ENCODE measurements around the gene FAAP100. TPM values are rescaled to one million over a fixed set of nuclear protein-coding genes. Genes with fewer than 3 reads are reported as not detected.

FAAP100 gene
- polyA plus RNA-seq, 1 donor: 26.9 TPM

GRCh38 chr17:81546906-81547613 lies 5.1 kb downstream of the FAAP100 start:
- no peak overlapping the region for H3K4me3 ChIP-seq (ENCODE audit: low read length)
- no peaks in the 10 kb centered on the region for H3K4me1 ChIP-seq (ENCODE audit: control insufficient read depth, insufficient read depth, low read length)
- no peaks in the 10 kb centered on the region for H3K27me3 ChIP-seq (ENCODE audit: control insufficient read depth, insufficient read depth, low read length)
- no peak for DNase-seq
- WGBS (ENCODE audit: insufficient coverage, low lambda C conversion rate): no CpG with 5 or more reads among the region's 36 CpGs
- no peak overlapping the region for H3K27ac ChIP-seq (ENCODE audit: low read length)
- H3K9me3 ChIP-seq (ENCODE audit: control insufficient read depth, low read depth, low read length): peaks cover 4% of the 10 kb centered on the region
- H3K36me3 ChIP-seq (ENCODE audit: control insufficient read depth, insufficient read depth, low read length): peaks cover 78% of the 10 kb centered on the region

DNA sequence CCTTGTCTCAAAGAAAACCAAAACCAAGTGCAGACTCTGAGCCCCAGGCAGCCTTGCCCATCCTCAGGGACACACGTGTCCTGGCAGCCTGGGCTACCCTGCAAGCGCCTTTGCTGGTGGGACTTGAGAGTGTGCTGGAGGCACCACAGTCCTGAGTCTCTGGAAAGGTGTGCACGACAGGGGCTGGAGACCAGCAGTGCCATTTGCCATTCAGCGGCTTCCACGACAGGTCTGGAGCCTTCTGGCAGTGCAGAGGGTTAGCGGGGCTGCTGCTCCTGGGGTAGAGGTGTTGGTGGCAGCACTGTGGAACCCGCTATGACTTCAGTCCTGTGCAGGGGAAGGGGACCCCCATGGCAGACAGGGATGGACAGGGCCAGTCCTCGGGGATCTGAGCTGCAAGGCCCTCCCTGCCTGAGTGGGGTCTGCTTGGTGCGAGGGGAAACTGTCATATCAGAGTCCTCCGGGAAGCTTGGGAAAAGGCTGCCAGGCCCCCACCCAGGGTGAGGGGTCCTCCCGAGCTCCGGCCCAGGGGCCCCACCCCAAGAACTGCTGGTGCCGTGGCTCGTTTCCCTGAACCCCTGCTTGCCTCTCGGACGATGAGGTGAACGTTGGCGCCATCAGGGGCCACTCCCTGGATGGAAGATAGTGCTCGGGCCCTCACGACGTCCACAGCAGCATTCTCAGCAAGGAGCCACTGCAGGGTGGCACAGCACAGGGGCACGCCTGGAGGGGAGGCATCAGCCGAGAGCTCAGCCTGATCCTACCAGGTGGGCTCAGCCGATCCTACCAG lies 6.8 kb downstream of the FAAP100 start:
- Histone ChIP-seq H3K4me1 (ENCODE audit: control insufficient read depth, insufficient read depth, low read length) (no peaks in the 10 kb centered on the region), H3K4me3 (ENCODE audit: low read length) (no peak overlapping the region), H3K36me3 (ENCODE audit: control insufficient read depth, insufficient read depth, low read length) (peaks cover 87% of the 10 kb centered on the region), H3K9me3 (ENCODE audit: control insufficient read depth, low read depth, low read length) (peaks cover 3% of the 10 kb centered on the region), H3K27me3 (ENCODE audit: control insufficient read depth, insufficient read depth, low read length) (no peaks in the 10 kb centered on the region), H3K27ac (ENCODE audit: low read length) (no peak overlapping the region)
- no peak for DNase-seq
- WGBS (ENCODE audit: insufficient coverage, low lambda C conversion rate): no CpG with 5 or more reads among the region's 24 CpGs

DNA sequence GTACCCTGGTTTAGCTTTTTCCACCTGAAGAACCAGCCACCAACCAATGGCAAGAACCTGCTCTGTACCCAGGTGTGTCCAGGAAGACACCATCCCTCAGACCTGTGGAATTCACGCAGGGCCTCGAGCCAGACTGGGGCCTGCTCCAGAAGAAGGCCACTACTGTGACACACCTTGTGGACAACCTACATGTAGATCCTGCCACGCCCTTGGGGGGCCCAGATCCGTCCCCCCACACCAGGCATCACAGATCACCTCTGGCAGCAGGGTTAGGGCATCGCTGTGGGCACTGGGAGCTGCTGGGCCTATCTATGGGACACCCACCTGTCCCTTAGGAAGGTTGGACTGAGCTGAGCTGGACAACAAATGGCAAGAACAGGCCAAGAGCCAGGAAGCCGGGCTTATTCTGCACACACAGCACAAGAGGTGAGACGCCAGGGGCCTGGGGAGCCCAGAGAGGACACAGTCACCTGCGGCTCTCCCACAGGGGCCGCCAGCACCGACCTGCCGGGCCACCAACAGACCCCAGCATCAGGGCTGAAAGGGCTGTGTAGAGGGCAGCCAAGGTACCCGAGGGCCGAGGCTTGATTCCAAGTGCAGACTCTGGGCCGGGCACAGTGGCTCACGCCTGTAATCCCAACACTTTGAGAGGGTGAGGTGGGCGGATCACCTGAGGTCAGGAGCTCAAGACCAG lies 7.7 kb downstream of the FAAP100 start:
- no peak overlapping the region for H3K27ac ChIP-seq (ENCODE audit: low read length)

GRCh38 chr17:81543756-81544155 lies 8.4 kb downstream of the FAAP100 start:
- H3K4me3 ChIP-seq (ENCODE audit: low read length): no peak overlapping the region
- no peaks in the 10 kb centered on the region for H3K4me1 ChIP-seq (ENCODE audit: control insufficient read depth, insufficient read depth, low read length)
- DNase-seq: no peak
- WGBS (ENCODE audit: insufficient coverage, low lambda C conversion rate): no CpG with 5 or more reads among the region's 15 CpGs
- H3K27ac ChIP-seq (ENCODE audit: low read length): no peak overlapping the region
- no peaks in the 10 kb centered on the region for H3K9me3 ChIP-seq (ENCODE audit: control insufficient read depth, low read depth, low read length)
- H3K36me3 ChIP-seq (ENCODE audit: control insufficient read depth, insufficient read depth, low read length): peaks cover 83% of the 10 kb centered on the region
- H3K27me3 ChIP-seq (ENCODE audit: control insufficient read depth, insufficient read depth, low read length): no peaks in the 10 kb centered on the region

More for the DNA sequence above, 7.7 kb downstream of the FAAP100 start:
- DNase-seq: no peak
- Histone ChIP-seq H3K4me1 (ENCODE audit: control insufficient read depth, insufficient read depth, low read length) (no peaks in the 10 kb centered on the region), H3K4me3 (ENCODE audit: low read length) (no peak overlapping the region), H3K27me3 (ENCODE audit: control insufficient read depth, insufficient read depth, low read length) (no peaks in the 10 kb centered on the region), H3K36me3 (ENCODE audit: control insufficient read depth, insufficient read depth, low read length) (peaks cover 87% of the 10 kb centered on the region), H3K9me3 (ENCODE audit: control insufficient read depth, low read depth, low read length) (no peaks in the 10 kb centered on the region)
- WGBS (ENCODE audit: insufficient coverage, low lambda C conversion rate): no CpG with 5 or more reads among the region's 16 CpGs

DNA sequence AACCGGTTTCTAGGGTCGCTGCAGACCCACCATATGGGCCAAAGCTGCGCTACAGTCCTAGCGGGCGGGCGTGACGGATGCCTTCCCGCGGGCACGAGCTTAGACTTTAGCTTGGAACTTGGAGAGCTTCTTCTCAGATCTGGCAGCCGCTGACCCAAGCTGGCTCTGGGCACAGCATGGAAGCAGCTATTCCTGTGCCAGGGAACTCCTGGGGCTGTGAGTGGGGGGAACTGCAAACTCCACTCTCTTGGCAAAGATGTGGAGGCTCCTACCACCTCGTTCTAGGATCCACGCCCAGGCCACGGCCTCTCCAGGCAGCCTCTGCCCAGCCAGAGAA lies 8.8 kb downstream of the FAAP100 start:
- no CpG with 5 or more reads among the region's 14 CpGs for WGBS (ENCODE audit: insufficient coverage, low lambda C conversion rate)
- no peaks in the 10 kb centered on the region for H3K4me1 ChIP-seq (ENCODE audit: control insufficient read depth, insufficient read depth, low read length)
- H3K4me3 ChIP-seq (ENCODE audit: low read length): no peak overlapping the region
- H3K36me3 ChIP-seq (ENCODE audit: control insufficient read depth, insufficient read depth, low read length): peaks cover 80% of the 10 kb centered on the region
- no peaks in the 10 kb centered on the region for H3K9me3 ChIP-seq (ENCODE audit: control insufficient read depth, low read depth, low read length)
- no peak for DNase-seq
- H3K27ac ChIP-seq (ENCODE audit: low read length): no peak overlapping the region
- no peaks in the 10 kb centered on the region for H3K27me3 ChIP-seq (ENCODE audit: control insufficient read depth, insufficient read depth, low read length)

DNA sequence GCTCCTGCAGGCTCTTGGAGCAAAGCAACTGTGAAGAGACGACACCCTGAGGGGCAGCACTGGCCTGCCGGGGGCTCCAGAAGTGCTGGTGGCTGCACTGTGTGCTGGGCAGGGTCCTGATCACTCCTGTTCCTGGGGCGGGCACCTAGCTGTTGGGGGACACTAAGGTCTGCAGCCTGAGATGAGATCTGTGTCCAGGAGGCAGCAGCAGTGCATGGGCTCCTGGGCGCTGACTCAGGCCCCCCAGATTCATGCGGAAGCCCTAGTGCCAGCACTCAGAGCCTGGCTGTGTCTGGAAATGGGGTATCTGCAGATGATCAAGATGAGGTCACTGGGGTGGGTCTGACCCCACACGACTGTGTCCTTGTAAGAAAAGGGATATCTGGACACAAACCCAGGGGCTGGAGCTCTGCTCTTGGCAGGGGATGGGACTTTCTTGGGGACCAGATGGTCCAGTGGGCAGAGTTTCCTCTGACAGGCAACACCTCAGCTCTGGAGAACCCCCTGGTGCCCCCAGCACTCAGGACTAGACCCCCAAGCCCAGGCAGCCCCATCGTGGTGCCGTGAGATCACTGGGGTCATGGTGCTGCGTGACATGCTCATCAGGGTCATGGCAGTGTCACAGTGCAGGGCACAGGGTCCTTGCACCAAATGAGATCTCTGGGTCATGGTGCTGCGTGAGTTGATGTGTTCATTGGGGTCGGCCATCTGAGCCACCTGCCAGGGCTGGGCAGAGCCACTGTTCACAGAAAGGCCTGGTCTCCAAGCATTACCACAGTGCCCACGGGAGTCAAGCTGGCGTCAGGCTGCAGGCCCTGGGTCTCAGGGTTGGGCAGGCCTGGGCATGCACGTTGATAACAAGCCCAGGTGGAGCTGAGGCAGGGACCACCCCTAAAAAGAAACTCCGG lies 9.5 kb downstream of the FAAP100 start:
- no peak for DNase-seq
- H3K27me3 ChIP-seq (ENCODE audit: control insufficient read depth, insufficient read depth, low read length): peaks cover under 1% of the 10 kb centered on the region
- no CpG with 5 or more reads among the region's 15 CpGs for WGBS (ENCODE audit: insufficient coverage, low lambda C conversion rate)
- peaks cover 2% of the 10 kb centered on the region for H3K4me1 ChIP-seq (ENCODE audit: control insufficient read depth, insufficient read depth, low read length)
- peaks cover 74% of the 10 kb centered on the region for H3K36me3 ChIP-seq (ENCODE audit: control insufficient read depth, insufficient read depth, low read length)
- no peak overlapping the region for H3K4me3 ChIP-seq (ENCODE audit: low read length)
- no peak overlapping the region for H3K27ac ChIP-seq (ENCODE audit: low read length)
- no peaks in the 10 kb centered on the region for H3K9me3 ChIP-seq (ENCODE audit: control insufficient read depth, low read depth, low read length)

- no peak for DNase-seq
- Histone ChIP-seq H3K4me3 (ENCODE audit: low read length) (no peak overlapping the region), H3K36me3 (ENCODE audit: control insufficient read depth, insufficient read depth, low read length) (peaks cover 59% of the 10 kb centered on the region), H3K27me3 (ENCODE audit: control insufficient read depth, insufficient read depth, low read length) (peaks cover 16% of the 10 kb centered on the region), H3K9me3 (ENCODE audit: control insufficient read depth, low read depth, low read length) (peaks cover 4% of the 10 kb centered on the region), H3K27ac (ENCODE audit: low read length) (no peak overlapping the region), H3K4me1 (ENCODE audit: control insufficient read depth, insufficient read depth, low read length) (peaks cover 15% of the 10 kb centered on the region)
- WGBS (ENCODE audit: insufficient coverage, low lambda C conversion rate): no CpG with 5 or more reads among the region's 17 CpGs
These were observed 11.0 kb downstream of the FAAP100 start for GRCh38 chr17:81541123-81541522.

GRCh38 chr17:81540676-81541027 lies 11.5 kb downstream of the FAAP100 start:
- peaks cover 4% of the 10 kb centered on the region for H3K9me3 ChIP-seq (ENCODE audit: control insufficient read depth, low read depth, low read length)
- WGBS (ENCODE audit: insufficient coverage, low lambda C conversion rate): no CpG with 5 or more reads among the region's 14 CpGs
- no peak for DNase-seq
- H3K36me3 ChIP-seq (ENCODE audit: control insufficient read depth, insufficient read depth, low read length): peaks cover 54% of the 10 kb centered on the region
- H3K4me3 ChIP-seq (ENCODE audit: low read length): no peak overlapping the region
- H3K27ac ChIP-seq (ENCODE audit: low read length): no peak overlapping the region
- peaks cover 20% of the 10 kb centered on the region for H3K27me3 ChIP-seq (ENCODE audit: control insufficient read depth, insufficient read depth, low read length)
- peaks cover 16% of the 10 kb centered on the region for H3K4me1 ChIP-seq (ENCODE audit: control insufficient read depth, insufficient read depth, low read length)

DNA sequence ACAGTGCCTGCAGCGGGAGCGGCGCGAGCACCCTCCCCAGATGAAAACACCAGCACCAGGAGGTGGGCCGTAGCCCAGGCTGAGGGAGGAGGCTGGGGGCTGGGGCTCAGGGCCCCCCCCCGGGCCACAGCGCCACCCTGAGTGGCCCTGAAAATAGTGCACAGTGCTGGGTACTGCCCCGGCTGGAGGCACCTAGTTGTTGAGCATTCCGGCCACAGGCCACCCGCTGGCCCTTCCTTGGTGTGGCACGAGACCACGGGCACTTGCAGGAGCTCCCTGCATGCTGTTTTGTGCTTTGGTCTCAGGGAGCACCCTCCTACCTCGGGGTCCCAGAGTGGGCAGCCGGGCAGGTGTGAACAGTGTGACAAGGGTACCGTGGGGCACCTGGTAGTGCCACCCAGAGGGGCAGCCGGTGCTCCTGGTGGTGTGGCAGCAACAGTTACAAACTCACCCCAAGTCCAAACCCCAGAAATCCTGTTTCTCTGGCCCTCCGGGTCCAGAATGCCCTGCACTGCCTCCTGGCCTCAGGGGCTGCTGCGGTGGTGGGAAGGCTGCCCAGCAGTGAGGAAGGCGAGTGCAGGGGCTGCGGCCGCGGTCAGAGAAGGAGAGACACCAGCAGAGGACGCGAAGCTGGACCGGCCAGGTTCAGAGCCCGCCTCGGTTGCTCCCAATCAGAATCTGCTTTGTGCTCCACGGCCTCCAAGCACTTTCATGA lies 12.0 kb downstream of the FAAP100 start:
- no peak overlapping the region for H3K27ac ChIP-seq (ENCODE audit: low read length)
- no peak for DNase-seq
- WGBS (ENCODE audit: insufficient coverage, low lambda C conversion rate): no CpG with 5 or more reads among the region's 28 CpGs
- H3K4me3 ChIP-seq (ENCODE audit: low read length): no peak overlapping the region
- H3K27me3 ChIP-seq (ENCODE audit: control insufficient read depth, insufficient read depth, low read length): peaks cover 21% of the 10 kb centered on the region
- H3K4me1 ChIP-seq (ENCODE audit: control insufficient read depth, insufficient read depth, low read length): peaks cover 16% of the 10 kb centered on the region
- H3K36me3 ChIP-seq (ENCODE audit: control insufficient read depth, insufficient read depth, low read length): peaks cover 49% of the 10 kb centered on the region
- peaks cover 6% of the 10 kb centered on the region for H3K9me3 ChIP-seq (ENCODE audit: control insufficient read depth, low read depth, low read length)
